ENCODE data around the gene NMS.

DNA sequence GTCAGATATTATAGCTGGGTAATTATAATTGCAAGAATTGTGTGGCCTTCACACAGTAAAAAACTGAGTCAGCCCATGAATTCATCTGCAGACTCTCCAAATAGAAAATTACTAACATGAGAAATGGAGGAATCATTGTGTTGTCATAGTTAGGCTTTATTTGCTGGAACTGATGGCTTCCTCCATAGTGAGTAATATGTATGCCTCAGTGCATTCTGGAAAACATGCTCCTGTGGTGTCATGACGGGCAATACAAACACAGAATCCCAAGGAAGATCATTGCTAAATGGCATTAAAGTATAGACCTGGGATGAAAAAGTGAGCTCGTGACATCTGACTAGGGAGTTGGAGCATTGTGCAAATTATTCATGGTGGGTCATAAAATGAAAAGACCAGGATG lies 23.6 kb upstream of the NMS start:
- TF ChIP-seq, protein P1, sequence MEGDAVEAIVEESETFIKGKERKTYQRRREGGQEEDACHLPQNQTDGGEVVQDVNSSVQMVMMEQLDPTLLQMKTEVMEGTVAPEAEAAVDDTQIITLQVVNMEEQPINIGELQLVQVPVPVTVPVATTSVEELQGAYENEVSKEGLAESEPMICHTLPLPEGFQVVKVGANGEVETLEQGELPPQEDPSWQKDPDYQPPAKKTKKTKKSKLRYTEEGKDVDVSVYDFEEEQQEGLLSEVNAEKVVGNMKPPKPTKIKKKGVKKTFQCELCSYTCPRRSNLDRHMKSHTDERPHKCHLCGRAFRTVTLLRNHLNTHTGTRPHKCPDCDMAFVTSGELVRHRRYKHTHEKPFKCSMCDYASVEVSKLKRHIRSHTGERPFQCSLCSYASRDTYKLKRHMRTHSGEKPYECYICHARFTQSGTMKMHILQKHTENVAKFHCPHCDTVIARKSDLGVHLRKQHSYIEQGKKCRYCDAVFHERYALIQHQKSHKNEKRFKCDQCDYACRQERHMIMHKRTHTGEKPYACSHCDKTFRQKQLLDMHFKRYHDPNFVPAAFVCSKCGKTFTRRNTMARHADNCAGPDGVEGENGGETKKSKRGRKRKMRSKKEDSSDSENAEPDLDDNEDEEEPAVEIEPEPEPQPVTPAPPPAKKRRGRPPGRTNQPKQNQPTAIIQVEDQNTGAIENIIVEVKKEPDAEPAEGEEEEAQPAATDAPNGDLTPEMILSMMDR (IDR thresholded peaks at IDR 0.05), result no peak
- TF ChIP-seq POLR2A (IDR thresholded peaks at IDR 0.05), result no peak
- TF ChIP-seq POLR2AphosphoS5 (IDR thresholded peaks at IDR 0.05), result no peak

Measured in breast epithelium (tissue), 3 donors.